Measurements from ENCODE around the gene FOXF2. TPM values are rescaled to one million over a fixed set of nuclear protein-coding genes. Genes with fewer than 3 reads are reported as not detected.

FOXF2 gene
- total and polyA plus RNA-seq, 2 of the 13 experiments (the other 11 are each of a cell fraction or from before 2014, with no cell fraction given), result not detected

GRCh38 chr6:1412901-1413300 is 23.5 kb downstream of the FOXF2 start:
- in situ Hi-C loops (cut with HindIII; ENCODE audit: extremely low pct_ligation_motif_present, low pct_unique_long_range_greater_than_20kb), result no loop called here
- TF ChIP-seq ZBTB26 (CRISPR knock-in tag; IDR thresholded peaks at IDR 0.05; ENCODE audit: borderline replicate concordance), result no peak
- TF ChIP-seq REPIN1 (CRISPR knock-in tag; IDR thresholded peaks at IDR 0.05; ENCODE audit: borderline replicate concordance, low read depth), result no peak
- TF ChIP-seq TIGD3 (CRISPR knock-in tag; IDR thresholded peaks at IDR 0.05; ENCODE audit: borderline replicate concordance), result no peak
- no peak for TF ChIP-seq NFAT5 (CRISPR knock-in tag; IDR thresholded peaks at IDR 0.05)
- no peak for TF ChIP-seq ZNF576 (CRISPR knock-in tag; IDR thresholded peaks at IDR 0.05)
- TF ChIP-seq ZNF282 (IDR thresholded peaks at IDR 0.05; ENCODE audit: partially characterized antibody), result no peak
- no peak for TF ChIP-seq ZNF503 (CRISPR knock-in tag; IDR thresholded peaks at IDR 0.05)
- no peak for TF ChIP-seq UBTF (CRISPR knock-in tag; IDR thresholded peaks at IDR 0.05)
- TF ChIP-seq PRPF4 (IDR thresholded peaks at IDR 0.05; ENCODE audit: low read depth, low read length, poor library complexity, severe bottlenecking), result no peak
- TF ChIP-seq KAT8 (CRISPR knock-in tag; IDR thresholded peaks at IDR 0.05), result no peak
- no peak for TF ChIP-seq ZNF451 (CRISPR knock-in tag; IDR thresholded peaks at IDR 0.05)
- no peak for TF ChIP-seq POLR2A (IDR thresholded peaks at IDR 0.05; ENCODE audit: insufficient read depth in 1 of 2, low read depth in 2 of 2, low read length in 2 of 2)

More at GRCh38 chr6:1412901-1413300, 23.5 kb downstream of the FOXF2 start:
- intact Hi-C loops (cut with micrococcal nuclease; ENCODE audit: unreplicated experiment), result no loop called here
- Histone ChIP-seq H3K4me3 (replicated peaks in 1 of 3; ENCODE audit: insufficient read depth in 1 of 3, low read depth in 2 of 3, low read length in 3 of 3) (no peak overlapping the region), H2AFZ (ENCODE audit: low read length) (no peak overlapping the region), H3K4me2 (ENCODE audit: low read depth, low read length) (no peak overlapping the region), H3K9ac (ENCODE audit: insufficient read depth, low read depth, low read length) (no peak overlapping the region), H3K4me1 (ENCODE audit: insufficient read depth, low read length) (no peaks in the 10 kb centered on the region), H3K27me3 (ENCODE audit: control insufficient read depth in 1 of 2, insufficient read depth in 2 of 2, low read length in 2 of 2) (peaks cover 7 to 68% of the 10 kb centered on the region in 2 experiments; a peak in 4 of 5 replicates), H3K9me3 (ENCODE audit: low read length) (no peaks in the 10 kb centered on the region), H3K36me3 (replicated peaks in 1 of 2; ENCODE audit: control insufficient read depth in 1 of 2, insufficient read depth in 2 of 2, low read length in 2 of 2) (no peaks in the 10 kb centered on the region), H3K27ac (ENCODE audit: extremely low read length, insufficient read depth, low read length) (no peak overlapping the region), H3K79me2 (ENCODE audit: insufficient read depth, low read length) (no peaks in the 10 kb centered on the region), H4K20me1 (ENCODE audit: insufficient read depth, low read length) (no peaks in the 10 kb centered on the region)
- ATAC-seq, result no peak
- no TSS peak for BruUV-seq (replicated peaks)
- POLR2A ChIA-PET, result no interaction called here
- 50% methylated on average over 9 of the region's 9 CpGs for WGBS (ENCODE audit: low lambda C conversion rate)
- no peak for FAIRE-seq
- no peak for DNase-seq (ENCODE audit: low spot score)
- CTCF ChIA-PET (ENCODE audit: low intra/inter-chr PET ratio, low total read pairs), result no interaction called here

Measured in HepG2 (cell line).